Measurements from ENCODE around the gene FANK1.
A peak's percentile ranks its signal among the peaks of the same experiment; 100 is the strongest.
"Not testable (repeated sequence)": the region's sequence is repeated elsewhere in the genome, so short reads cannot be mapped to it uniquely, and the experiment has no call there.

The FANK1 gene

GRCh38 chr10:125896088-125896934, at the start of gene FANK1:
FANK1 (plus strand) TSS chr10:125896564; CDS start chr10:125896643, 79 bp downstream.
- peak; percentile 49 for DNase-seq

- DNase-seq = no peak
Observed at GRCh38 chr10:125846894-125847293, 49.5 kb upstream of the FANK1 start.

- DNase-seq = no peak
Observed at GRCh38 chr10:125848371-125848770, 48.0 kb upstream of the FANK1 start.

GRCh38 chr10:125848857-125849256, 47.5 kb upstream of the FANK1 start:
- no peak for DNase-seq

GRCh38 chr10:125849448-125849847, 46.9 kb upstream of the FANK1 start:
- DNase-seq = no peak

GRCh38 chr10:125850766-125851731, 45.3 kb upstream of the FANK1 start:
- DNase-seq = no peak

- no peak for DNase-seq
Observed at GRCh38 chr10:125852487-125852886, 43.9 kb upstream of the FANK1 start.

- no peak for DNase-seq
Observed at GRCh38 chr10:125857185-125857760, 39.1 kb upstream of the FANK1 start.

- peak; percentile 79 for DNase-seq
Observed at GRCh38 chr10:125859128-125859817, 37.1 kb upstream of the FANK1 start.

GRCh38 chr10:125865120-125865519, 31.2 kb upstream of the FANK1 start:
- DNase-seq = no peak

GRCh38 chr10:125866421-125867029, 29.8 kb upstream of the FANK1 start:
- no peak for DNase-seq

GRCh38 chr10:125868372-125868975, 27.9 kb upstream of the FANK1 start:
- DNase-seq = no peak

GRCh38 chr10:125871338-125871737, 25.0 kb upstream of the FANK1 start:
- DNase-seq = peak; percentile 18

GRCh38 chr10:125878957-125879835, 17.2 kb upstream of the FANK1 start:
- DNase-seq = no peak

GRCh38 chr10:125880719-125881118, 15.6 kb upstream of the FANK1 start:
- DNase-seq = no peak

GRCh38 chr10:125881192-125881591, 15.2 kb upstream of the FANK1 start, which contains the start of gene DHX32:
DHX32 (minus strand) TSS chr10:125881292; CDS start chr10:125880824, 468 bp downstream.
- DNase-seq = no peak

GRCh38 chr10:125882596-125882995, 13.8 kb upstream of the FANK1 start:
- DNase-seq = no peak

- DNase-seq = no peak
Observed at GRCh38 chr10:125883211-125883610, 13.2 kb upstream of the FANK1 start.

GRCh38 chr10:125886914-125887512, 9.4 kb upstream of the FANK1 start:
- no peak for DNase-seq

GRCh38 chr10:125889441-125889840, 6.9 kb upstream of the FANK1 start:
- DNase-seq = not testable (repeated sequence)
